Hematopoietic multipotent progenitor cell treated with erythropoietin and hydrocortisone succinate and interleukin-3 and kit ligand, for 6 days (in vitro differentiated cells): ENCODE measurements around the gene ADH1B.
"Not testable (repeated sequence)": the region's sequence is repeated elsewhere in the genome, so short reads cannot be mapped to it uniquely, and the experiment has no call there.

Source experiments
- DNase-seq: peaks from one replicate; pipeline ENCODE4 v3.0.0-alpha.2; 2015

Gene ADH1B

DNA sequence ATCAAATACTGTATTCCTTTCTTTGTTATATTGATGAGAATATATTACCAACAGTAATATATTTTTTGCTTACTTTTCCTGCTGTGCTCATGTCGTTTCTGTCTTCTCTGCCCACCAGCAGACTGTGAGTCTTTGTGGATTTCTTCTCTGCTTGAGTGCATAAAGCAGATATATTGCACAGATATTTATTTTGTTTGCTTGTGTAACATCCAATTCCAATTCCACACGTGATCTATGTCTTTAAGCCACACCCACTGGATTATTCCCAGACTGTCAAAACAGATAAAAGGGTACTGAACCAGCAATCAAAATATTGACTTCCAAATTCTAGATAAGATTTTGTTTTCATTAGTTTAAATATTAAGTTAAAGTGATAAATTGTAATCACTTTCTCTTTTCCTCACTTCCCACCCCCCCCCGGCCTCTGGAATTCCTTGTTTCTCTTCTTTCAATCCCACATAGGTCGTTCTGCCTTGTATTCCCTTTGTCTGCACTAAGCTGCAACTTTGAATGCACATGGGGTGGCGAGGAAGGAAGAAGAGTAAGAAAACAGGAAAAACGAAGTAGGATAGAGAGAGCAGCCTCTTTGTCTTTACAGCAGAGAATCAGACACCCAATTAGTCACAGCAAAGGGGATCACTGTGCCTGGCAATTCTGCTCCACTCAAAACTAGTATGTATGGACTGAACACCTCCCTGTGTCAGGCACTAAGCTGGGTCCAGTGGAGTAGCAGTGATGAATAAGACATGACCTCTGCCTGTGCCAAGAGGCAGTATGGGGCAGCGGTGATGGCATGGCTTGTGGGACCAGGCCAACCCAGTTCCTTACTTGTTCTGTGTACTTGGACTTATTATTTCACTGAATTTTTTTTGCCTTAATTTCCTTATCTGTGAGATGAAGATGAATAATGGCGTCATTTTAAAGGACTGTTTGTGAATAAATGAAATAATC is at the start of gene ADH1B:
ADH1B (minus strand) TSS at position 161 of the 951 bp plus-strand sequence; CDS start at position 91, 70 bp downstream.
- DNase-seq: no peak

DNA sequence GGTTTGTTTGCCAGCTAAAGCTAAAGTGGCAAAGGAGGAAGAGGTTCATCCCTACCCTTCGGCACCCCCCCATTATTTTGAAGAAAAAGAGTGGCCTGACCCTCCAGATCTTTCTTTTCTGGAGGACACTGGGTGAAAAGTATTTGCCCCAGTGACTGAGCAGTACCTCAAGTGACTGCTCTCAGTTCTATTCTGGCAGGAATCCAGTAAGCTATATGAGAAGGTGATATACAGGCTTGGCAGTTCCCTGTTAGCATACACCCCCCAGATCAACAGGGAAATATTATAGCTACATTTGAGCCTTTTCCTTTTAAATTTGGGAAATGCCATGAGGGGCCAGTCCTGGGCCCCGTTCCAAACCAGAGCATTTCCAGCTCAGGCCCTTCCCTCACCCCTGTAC is 46.6 kb upstream of the ADH1B start:
- DNase-seq: not testable (repeated sequence)

DNA sequence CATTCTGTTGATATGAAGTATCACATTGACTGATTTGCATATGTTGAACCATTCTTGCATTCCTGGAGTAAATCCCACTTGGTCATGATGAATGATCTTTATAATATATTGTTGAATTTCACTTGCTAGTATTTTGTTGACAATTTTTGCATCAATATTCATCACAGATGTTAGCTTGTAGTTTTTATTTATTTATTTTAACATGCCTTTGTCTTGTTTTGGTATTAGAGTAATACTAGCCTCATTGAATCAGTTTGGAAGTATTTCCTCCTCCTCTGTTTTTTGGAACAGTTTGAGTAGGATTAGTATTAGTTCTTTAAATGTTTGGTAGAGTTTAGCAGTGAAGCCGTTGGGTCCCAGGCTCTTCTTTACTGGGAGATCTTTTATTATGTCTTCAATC is 45.3 kb upstream of the ADH1B start:
- no peak for DNase-seq

DNA sequence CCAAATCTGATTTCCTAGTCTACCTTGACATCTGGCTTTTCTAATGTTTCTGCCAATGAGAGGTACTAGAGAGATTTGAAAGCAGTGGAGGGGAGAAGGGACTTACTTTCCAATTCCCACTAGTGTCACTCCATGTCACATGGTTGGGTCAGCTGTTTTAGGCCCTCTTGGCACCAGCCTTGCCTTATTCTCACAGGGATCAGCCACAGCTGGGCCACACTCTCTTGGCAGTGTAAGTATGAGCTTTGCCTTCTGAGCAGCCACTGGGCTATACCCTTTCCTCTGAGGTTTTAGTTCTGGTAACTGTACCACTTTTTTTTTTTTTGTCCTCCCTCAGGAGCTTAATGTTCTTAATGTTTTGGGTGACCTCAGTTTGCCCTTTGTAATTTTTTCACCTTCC is 41.6 kb upstream of the ADH1B start:
- DNase-seq: no peak

DNA sequence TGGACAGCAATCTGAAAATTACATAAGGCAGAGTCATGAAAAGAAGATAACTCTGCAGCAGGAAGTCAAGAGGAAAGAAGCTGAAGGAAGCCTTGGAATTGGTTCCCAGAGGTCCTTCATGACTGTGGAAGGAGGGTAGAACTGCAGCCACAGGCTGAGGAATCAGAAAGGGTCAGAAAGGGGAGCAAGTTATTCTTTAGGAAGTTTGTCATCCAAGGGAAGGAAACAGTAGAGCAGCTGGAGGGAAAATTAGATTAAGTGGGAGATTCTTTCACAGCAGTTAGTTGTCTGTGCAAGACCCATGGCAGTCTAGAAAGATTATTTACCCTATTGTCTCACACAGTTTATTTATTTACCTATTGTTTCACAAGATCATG is 40.7 kb upstream of the ADH1B start:
- no peak for DNase-seq

DNA sequence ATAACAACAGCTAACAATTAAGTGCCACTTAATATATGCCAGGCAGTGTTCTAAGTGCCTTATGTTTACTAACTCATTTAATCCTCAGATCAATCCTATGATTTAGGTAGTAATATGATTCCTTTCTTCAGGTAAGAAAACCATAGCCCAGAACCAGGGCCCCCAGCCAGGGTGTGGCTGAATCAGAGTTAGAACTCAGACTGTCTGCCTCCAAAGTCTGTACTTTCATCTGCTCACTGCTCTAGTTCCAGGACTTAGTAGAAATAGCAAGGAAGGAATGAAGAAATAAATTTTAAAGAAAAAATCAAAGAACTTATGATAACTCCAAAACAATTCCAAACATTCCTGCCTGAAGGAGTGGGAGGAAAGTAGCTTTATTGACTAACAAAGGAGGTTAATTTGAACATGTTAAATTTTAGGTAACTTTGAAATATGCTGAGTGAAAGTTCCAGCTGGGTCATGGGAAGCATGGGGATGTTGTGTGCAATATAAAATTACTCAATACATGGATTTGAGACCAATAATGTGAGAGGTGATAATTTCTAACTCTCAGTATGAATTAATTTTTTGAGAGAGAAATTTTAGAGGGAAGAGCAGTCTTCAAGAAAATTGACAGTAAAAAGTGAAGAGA is 40.2 kb upstream of the ADH1B start:
- no peak for DNase-seq

DNA sequence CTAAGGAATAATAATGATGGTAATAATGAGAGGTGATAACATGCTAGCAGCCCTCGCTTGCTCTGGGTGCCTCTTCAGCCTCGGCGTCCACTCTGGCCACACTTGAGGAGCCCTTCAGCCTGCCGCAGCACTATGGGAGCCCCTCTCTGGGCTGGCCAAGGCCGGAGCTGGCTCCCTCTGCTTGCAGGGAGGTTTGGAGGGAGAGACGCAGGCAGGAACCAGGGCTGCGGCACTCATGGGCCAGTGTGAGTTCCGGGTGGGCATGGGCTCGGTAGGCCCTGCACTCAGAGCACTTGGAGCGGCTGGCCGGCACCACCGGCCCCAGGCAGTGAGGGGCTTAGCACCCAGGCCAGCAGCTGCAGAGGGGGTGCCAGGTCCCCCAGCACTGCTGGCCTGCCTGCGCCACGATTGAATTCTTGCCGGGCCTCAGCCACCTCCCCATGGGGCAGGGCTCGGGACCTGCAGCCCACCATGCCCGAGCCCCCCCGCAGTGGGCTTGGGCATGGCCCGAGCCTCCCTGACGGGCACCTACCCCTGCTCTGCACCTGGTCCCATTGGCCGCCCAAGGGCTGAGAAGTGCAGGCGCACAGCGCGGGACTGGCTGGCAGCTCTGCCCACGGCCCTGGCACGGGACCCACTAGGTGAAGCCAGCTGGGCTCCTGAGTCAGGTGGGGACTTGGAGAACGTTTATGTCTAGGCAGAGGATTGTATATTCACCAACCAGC is 38.4 kb upstream of the ADH1B start:
- no peak for DNase-seq

DNA sequence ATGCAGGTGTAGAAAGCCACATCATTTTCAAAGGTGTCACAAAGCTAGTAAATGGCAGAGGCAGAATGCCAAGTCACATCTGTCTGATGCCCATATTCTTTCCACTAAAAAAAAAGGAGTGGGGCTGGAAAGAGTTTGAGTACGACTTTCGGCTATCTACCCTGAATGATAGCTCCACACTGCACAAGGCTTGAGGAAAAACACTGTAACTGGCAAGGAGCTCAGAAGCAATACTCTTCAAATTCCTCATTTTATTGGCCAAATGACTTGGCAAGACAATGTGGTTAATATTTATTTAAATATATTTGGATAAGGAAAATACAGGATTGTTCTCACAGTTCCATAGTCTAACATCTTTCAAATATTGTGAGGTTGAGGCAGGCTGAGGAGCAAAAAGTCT is 36.7 kb upstream of the ADH1B start:
- no peak for DNase-seq

DNA sequence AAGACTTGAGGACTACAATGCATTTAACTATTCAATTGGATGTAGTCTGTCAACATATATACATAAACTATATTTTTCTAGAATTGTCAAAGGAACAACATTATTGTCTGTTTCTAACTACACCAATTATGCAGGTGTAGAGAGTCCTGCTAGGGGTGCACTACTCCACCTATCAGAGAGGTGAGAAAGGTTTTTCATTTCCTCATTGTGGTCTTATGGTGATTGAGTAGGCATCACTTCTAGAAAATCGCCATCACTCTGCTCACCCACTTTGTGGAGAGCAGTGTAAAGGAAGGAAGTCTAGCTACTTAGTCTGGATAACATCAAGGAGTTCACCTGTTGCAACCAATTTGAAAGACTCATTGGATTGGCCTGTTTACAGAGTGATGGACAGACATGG is 35.8 kb upstream of the ADH1B start:
- DNase-seq: no peak

DNA sequence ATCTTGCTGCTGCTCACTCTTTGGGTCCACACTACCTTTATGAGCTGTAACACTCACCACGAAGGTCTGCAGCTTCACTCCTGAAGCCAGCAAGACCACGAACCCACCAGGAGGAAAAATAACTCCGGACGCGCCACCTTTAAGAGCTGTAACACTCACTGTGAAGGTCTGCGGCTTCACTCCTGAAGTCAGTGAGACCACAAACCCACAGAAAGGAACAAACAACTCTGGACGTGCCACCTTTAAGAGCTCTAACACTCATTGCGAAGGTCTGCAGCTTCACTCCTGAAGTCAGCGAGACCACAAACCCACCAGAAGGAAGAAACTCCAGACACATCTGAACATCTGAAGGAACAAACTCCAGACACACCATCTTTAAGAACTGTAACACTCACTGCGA is 34.9 kb upstream of the ADH1B start:
- not testable (repeated sequence) for DNase-seq

DNA sequence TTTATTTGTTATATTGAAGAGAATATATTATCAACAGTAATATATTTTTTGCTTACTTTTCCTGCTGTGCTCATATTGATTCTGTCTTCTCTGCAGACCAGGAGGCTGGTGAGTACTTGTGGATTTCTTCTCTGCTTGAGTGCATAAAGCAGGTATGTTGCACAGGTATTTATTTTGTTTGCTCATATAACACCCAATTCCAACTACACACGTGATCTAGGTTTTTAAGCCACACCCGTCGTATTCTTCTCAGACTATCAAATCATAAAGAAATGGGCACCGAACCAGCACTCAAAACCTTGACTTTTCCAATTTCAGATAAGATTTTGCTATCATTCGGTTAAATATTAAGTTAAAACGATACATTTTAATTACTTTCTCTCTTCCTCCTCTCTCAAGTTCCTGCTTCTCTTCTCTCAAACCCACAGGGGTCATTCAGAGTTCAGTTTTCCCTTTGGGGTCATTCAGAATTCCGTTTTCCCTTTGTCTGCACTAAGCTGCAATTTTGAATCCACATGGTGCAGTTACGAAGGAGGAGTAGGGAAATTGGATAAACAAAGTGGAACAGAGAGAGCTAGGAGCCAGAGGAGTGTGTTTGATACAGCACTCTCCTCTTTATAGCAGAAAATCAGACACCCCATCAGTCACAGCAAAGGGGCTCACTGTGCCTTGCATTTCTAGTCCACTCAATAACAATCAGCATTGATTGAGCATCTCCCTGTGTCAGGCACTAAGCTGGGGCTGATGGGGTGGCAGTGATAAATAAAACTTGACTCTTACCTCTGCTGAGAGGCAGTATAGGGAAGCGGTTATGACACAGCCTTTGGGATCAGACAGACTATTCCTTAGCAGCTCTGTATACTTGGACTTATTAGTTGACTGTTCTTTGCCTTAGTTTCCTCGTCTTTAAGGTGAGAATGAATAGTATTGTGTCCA is 31.7 kb upstream of the ADH1B start, which contains the start of gene ADH1C:
ADH1C (minus strand) TSS at position 145 of the 936 bp plus-strand sequence; CDS start at position 74, 71 bp downstream.
- DNase-seq: no peak

DNA sequence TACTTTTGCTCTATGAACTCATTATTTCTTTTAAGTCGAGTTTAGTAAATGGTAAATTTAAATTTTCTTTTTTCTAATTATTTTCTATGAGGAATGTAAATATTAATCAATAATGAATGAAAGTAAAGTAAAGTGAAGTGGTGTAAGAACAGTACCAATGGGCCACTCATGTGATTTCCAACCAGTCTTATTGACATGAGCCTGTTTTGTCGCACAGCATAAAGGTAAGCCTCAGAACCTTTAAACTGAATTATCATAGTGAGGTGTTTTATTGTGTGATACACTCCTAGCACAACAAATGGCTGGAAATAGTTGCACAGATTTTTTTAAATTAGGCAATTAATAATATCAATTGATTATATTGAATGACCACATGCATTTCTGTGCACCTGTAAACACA is 30.3 kb upstream of the ADH1B start:
- no peak for DNase-seq

DNA sequence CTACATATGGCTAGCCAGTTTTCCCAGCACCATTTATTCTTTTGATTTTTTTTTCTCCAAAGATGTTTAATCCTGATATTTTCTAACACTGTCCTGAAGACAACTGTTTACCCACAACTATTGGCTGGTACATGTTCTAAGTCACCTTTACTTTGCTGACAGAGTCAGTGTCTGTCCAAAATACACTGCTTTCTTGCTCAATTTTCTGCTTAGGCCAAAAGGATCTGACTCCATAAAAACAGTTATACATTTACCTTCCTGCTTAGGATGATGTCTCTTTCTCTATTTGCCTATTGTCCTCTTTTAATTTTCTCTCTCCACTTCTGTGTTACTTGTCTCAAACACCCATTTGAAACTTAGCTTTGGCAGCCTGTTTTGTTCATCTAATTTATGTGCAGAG is 28.1 kb upstream of the ADH1B start:
- no peak for DNase-seq

DNA sequence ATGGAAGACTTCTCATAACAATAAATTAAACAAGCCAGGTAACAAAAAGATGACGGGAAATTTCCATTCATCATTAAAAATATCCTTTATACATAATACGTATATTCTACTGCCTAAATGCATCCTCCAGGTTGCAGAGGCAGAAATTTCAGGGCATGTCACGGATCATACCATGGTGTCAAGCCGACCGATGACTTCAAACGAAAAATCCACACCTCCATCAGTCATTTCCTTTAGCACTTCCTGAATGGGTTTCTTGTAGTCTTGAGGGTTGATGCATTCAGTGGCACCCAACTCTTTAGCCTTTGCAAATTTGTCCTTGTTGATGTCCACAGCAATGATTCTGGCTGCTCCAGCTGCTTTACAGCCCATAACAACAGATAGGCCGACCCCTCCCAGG is 21.4 kb upstream of the ADH1B start:
- not testable (repeated sequence) for DNase-seq

DNA sequence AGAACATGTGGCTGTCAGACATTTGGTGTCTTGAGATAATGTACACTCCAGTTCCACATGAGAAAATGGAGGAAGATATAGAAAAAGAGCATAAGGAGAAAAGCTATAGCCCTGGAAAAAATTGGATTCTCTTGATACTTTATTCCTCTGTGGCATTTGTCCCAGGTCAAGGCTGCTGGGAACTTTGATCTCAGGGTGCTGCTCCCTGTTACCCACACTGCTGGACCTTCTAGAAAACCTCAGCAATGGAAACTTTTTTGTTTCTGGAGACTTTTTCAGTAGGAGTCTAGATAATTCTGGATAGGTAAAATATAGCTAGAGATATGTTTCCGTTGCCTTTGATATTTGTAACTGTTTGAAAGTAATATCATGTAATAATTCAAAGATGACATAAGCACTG is 20.2 kb upstream of the ADH1B start:
- DNase-seq: no peak

DNA sequence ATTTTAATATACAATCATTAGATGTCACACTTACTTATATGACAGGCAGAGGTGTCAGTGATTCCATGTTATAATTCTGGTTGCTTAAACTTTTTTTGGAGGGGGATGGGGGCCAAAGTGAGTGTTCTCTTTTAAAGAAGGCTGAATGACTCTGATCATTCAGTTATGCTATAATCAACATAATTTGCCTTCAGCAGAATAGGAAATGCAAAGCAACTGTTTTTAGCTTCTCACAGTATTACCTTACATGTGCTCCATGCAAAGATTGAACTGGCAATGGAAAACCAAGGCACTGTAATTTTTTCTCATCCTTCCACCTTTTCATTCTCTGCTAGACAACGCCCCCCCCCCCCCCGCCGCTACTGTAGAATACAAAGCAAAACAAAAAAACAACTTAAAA is 18.0 kb upstream of the ADH1B start:
- DNase-seq: no peak

DNA sequence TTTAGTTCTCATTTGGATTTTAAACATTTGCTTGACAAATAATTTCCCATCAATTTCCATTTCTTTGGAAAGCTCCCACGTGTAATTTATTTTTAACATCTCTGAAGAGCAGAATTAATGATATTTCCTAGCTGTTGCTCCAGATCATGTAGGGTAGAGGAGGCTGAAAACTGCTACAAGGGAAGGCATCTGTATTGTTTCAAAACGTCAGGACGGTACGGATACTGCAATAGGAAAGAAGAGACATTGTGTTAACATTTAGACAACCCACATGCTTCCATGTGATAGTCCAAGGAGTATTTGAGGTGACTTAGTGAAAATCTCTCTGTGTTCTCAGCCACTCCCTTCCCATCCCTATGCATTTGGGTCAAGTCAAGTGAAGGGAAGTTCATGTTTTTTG is 15.4 kb upstream of the ADH1B start:
- DNase-seq: no peak

DNA sequence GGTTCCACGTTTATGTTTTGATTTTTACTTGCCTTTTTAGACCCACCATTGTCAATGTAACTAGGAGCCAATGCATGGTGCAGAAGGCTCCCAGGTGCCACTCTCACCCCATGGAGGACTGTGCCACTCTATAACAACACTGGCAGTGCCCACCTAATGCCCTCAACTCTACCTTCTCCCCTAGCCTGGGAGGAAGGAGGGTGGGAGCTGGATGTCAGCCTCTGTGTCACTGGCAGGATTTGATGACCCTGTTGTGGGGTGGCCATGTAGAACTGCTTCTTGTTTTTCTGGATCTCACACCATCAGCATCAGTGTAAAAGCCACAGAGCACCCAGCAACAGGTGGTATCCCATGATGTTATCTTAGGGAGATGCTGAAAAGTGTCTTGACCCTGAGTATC is 13.7 kb upstream of the ADH1B start:
- no peak for DNase-seq

DNA sequence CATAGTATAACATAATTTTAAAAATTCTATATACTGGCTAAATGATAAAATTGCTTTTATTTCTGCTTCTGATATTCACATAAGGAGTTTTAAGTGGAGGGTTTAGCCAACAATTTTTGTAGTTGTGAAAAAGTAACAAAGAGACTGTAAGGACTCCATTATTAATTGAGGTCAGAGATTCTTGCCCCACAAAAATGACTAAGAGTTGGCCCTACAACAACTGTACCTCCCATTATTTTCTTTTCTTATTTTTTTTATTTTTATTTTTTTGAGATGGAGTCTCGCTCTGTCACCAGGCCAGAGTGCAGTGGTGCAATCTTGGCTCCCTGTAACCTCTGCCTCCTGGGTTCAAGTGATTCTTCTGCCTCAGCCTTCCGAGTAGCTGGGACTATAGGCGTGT is 9.4 kb upstream of the ADH1B start:
- no peak for DNase-seq

DNA sequence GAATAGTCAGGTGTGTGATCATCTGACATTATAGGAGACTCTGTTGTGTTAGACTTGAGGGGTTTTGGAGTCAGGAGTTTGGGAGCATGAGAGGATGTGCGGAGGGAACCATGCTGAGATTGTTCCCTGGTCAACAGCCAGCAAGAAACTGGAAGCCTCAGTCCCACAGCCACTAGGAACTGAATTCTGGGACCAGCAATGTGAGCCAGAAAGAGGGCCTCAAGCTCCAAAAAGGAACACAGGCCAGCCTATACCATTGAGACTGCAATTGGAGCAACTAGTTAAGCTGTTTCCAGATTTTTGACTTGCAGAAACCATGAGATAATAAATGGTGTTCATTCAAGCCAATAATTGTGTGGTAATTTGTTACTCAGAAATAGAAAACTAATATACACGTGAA is 8.7 kb upstream of the ADH1B start:
- no peak for DNase-seq

DNA sequence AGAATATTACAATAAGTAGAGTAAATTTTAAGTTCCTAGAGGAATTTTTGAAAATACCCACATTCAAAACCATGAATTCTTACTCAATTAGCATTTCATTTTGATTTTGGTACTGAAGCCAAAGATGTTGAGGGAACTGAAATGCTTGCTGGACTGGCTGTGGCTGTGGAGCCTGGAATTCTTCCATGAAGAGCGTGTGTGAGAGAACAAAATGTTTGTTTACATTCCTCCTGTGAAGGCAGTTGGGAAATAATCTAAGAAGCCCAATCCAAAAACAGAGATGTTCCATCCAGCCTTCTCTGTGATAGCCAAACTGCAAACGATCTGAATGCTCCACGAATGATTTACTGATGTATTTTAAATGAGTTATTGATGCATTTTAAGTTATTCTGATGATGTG is 3.8 kb upstream of the ADH1B start:
- no peak for DNase-seq

DNA sequence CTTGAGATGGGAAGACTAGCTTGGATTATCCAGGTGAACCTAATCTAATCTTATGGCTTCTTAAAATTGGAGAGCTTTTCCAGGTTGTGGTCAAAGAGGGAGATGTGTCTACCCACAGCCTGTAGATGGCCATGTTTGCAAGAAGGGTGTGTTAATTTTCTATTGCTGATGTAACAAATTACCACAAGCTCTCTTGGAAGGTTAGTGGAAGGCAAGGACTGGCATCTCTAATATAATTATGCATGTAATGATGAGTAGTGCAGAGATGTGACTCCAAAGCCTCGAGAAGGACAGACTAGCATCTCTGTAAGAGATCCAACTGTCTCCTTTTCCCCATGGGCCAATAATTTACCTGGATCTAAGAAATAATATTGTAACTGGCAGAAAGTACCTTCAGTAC is 3.2 kb upstream of the ADH1B start:
- DNase-seq: no peak

DNA sequence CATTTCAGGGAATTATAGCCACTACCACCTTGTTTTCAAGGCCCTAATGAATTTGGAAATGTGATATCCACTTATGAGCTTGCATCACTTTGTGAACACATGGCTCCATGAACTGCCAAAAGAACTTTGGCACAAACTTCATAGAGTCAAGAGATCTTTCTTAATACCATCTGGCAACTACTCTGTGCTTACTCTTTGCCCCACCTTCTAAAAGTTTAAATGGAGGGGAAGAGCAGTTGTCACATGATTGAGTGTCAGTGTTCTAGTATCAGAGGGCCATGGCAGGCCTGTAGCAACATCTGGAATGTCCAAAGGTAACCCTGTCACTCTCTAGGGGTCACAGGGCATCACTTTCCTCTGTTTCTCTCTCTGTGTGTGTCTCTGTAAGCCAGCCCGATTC is 2.6 kb upstream of the ADH1B start:
- DNase-seq: no peak
